C4-2B (cell line): ENCODE data around the gene CD274.

Source experiments
- ZFX ChIP-seq: fragments of 450-650 bp; IDR thresholded peaks from 2 replicates; pipeline ENCODE4 v1.6.1; 2017
- TF ChIP-seq, protein P1 (sequence below): fragments of 450-650 bp; conservative IDR thresholded peaks from 2 replicates; pipeline ENCODE4 v1.5.1; 2017; ENCODE audit warnings: mild to moderate bottlenecking

DNA sequence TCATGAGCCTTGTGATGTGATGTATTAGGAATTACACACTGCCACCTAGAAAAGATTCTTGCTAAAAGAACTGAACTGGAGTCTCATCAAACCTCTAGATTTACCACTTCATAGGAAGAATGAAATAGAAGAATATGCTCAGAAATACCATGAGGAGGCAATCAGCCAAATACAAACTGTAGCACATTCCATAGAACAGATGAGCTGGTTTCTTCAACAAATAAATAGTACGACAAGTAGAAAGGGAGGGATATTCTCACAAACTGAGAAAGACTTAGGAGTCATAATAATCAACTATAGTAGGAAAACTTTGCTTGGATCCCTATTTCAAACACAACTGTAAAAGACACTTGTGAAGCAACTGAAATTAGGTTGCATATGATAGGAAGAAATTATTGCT lies 28.1 kb upstream of the CD274 start:
- TF ChIP-seq, protein P1, sequence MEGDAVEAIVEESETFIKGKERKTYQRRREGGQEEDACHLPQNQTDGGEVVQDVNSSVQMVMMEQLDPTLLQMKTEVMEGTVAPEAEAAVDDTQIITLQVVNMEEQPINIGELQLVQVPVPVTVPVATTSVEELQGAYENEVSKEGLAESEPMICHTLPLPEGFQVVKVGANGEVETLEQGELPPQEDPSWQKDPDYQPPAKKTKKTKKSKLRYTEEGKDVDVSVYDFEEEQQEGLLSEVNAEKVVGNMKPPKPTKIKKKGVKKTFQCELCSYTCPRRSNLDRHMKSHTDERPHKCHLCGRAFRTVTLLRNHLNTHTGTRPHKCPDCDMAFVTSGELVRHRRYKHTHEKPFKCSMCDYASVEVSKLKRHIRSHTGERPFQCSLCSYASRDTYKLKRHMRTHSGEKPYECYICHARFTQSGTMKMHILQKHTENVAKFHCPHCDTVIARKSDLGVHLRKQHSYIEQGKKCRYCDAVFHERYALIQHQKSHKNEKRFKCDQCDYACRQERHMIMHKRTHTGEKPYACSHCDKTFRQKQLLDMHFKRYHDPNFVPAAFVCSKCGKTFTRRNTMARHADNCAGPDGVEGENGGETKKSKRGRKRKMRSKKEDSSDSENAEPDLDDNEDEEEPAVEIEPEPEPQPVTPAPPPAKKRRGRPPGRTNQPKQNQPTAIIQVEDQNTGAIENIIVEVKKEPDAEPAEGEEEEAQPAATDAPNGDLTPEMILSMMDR: no peak
- TF ChIP-seq ZFX: no peak
